H1 (cell line): ENCODE measurements around the gene CIAO2A. TPM values are rescaled to one million over a fixed set of nuclear protein-coding genes. Genes with fewer than 3 reads are reported as not detected.
A peak's percentile ranks its signal among the peaks of the same experiment; 100 is the strongest.

Source experiments
- E2F6 ChIP-seq: IDR thresholded peaks from 2 replicates; pipeline ENCODE4 v1.6.1; 2012; ENCODE audit warnings: inconsistent platforms
- GABPA ChIP-seq: IDR thresholded peaks from 2 replicates; pipeline ENCODE4 v1.6.1; 2011; ENCODE audit warnings: mild to moderate bottlenecking, low read length, moderate library complexity, borderline replicate concordance; ENCODE audit not compliant: insufficient read depth
- JUND ChIP-seq: IDR thresholded peaks from 2 replicates; pipeline ENCODE4 v1.6.1; 2011; ENCODE audit warnings: mild to moderate bottlenecking, improper control_type of control experiment, low read length
- KDM1A ChIP-seq: fragments of 200-600, 300-600 bp; sonication (generic); IDR thresholded peaks from 2 replicates; pipeline ENCODE4 v1.7.1; 2016; ENCODE audit warnings: mild to moderate bottlenecking, low read length, borderline replicate concordance
- SIRT6 ChIP-seq: IDR thresholded peaks from one replicate; pipeline ENCODE4 v1.7.1; 2012; ENCODE audit warnings: low read length, inconsistent platforms
- TAF7 ChIP-seq: optimal IDR thresholded peaks from 2 replicates; pipeline ENCODE3; 2011; ENCODE audit warnings: low read depth, mild to moderate bottlenecking, inconsistent platforms, low read length, moderate library complexity, borderline replicate concordance
- TCF12 ChIP-seq: IDR thresholded peaks from 2 replicates; pipeline ENCODE4 v1.6.1; 2011; ENCODE audit warnings: low read depth, mild to moderate bottlenecking, low read length
- polyA plus RNA-seq, 7 experiments: library from polyadenylated mRNA; depleted of rRNA in 3 of 7; stranded (reverse) in 5 of 7; unstranded in 2 of 7; fragments of >200 nt in 5 of 7; fragments of 200-250 nt in 2 of 7; gene quantifications; 1 replicate in 5 of 7; 2 replicates in 1 of 7; 4 replicates in 1 of 7; pipeline versions ENCODE4 v1.2.1 to v1.2.3, GENCODE V29; 2011 to 2013; ENCODE audit warnings: missing spikeins in 2 of 7, mixed read lengths in 2 of 7
- total RNA-seq: library from RNA; stranded (reverse); fragmentation: NEBNext Ultra II Directional; extraction: Animal tissue kit (Norgen Biotek cat#: 25700); gene quantifications from 2 replicates; pipeline ENCODE4 v1.2.1, GENCODE V29; 2021
- TF ChIP-seq, protein P1 (sequence below): IDR thresholded peaks from 2 replicates; pipeline ENCODE4 v1.6.1; 2012; ENCODE audit warnings: low read length, inconsistent platforms

CIAO2A gene
- total and polyA plus RNA-seq, 2 of the 8 experiments (the other 6 are each of a cell fraction or from before 2014, with no cell fraction given): 76.4 to 86.5 TPM

- TF ChIP-seq SIRT6 (no peak), TAF7 (peak; percentile 83), GABPA (no peak), JUND (no peak), TCF12 (peak; percentile 75; the same call in 1 of the 2 replicates), E2F6 (no peak), KDM1A (peak; percentile 72; the same call in 1 of the 2 replicates)
- TF ChIP-seq, protein P1, sequence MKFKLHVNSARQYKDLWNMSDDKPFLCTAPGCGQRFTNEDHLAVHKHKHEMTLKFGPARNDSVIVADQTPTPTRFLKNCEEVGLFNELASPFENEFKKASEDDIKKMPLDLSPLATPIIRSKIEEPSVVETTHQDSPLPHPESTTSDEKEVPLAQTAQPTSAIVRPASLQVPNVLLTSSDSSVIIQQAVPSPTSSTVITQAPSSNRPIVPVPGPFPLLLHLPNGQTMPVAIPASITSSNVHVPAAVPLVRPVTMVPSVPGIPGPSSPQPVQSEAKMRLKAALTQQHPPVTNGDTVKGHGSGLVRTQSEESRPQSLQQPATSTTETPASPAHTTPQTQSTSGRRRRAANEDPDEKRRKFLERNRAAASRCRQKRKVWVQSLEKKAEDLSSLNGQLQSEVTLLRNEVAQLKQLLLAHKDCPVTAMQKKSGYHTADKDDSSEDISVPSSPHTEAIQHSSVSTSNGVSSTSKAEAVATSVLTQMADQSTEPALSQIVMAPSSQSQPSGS: 0 out of 2 replicates have a peak, but pooled peaks have one; percentile 56
Observed at GRCh38 chr15:64095795-64096667, 2.4 kb upstream of the CIAO2A start, which contains the start of gene SNX1 (continued).
